ENCODE results near the gene ACVR1C. TPM values are rescaled to one million over a fixed set of nuclear protein-coding genes. Genes with fewer than 3 reads are reported as not detected.

ACVR1C gene
- total RNA-seq (1 to 10 TPM in 1 of 2 donors, under 1 TPM in 1; 0.33 to 1.1 TPM), polyA plus RNA-seq (under 1 TPM in 1 of 2 donors, not detected in 1; 0.03 TPM)
- long read RNA-seq, donor 1 = 0 reads
- long read RNA-seq, donor 2 = 0 reads

GRCh38 chr2:157628477-157629415 is at the start of gene ACVR1C:
TSS of gene ACVR1C (minus strand) at chr2:157628864. CDS start at chr2:157628644, 220 bp downstream.
- WGBS, 2 donors = 1 to 2% methylated on average over 52 to 79 of the region's 79 CpGs
- intact Hi-C loops (cut with DNase I) = no loop called here
- H3K9me3 ChIP-seq (ENCODE audit: control insufficient read depth, low read length) = no peaks in the 10 kb centered on the region
- no peaks in the 10 kb centered on the region for H3K27me3 ChIP-seq (ENCODE audit: control insufficient read depth in 1 of 2, insufficient read depth in 2 of 2, low read length in 1 of 2)
- H3K4me3 ChIP-seq (ENCODE audit: low read length in 2 of 2) = peak within 1 kb of the TSS; percentile 37 to 63
- no peaks in the 10 kb centered on the region for H3K4me1 ChIP-seq (ENCODE audit: control insufficient read depth in 1 of 2, insufficient read depth in 2 of 2, low read length in 2 of 2)
- DNase-seq = peak; percentile 57 to 82
- H3K27ac ChIP-seq (ENCODE audit: low read depth in 1 of 2, low read length in 2 of 2) = no peak within 1 kb of the TSS
- no peaks in the 10 kb centered on the region for H3K36me3 ChIP-seq (ENCODE audit: control insufficient read depth in 1 of 2, insufficient read depth in 2 of 2, low read length in 1 of 2)
- ATAC-seq (ENCODE audit: low FRiP score) = peak; percentile 77

- DNase-seq = no peak
- no peak overlapping the region for H3K4me3 ChIP-seq (ENCODE audit: low read length in 2 of 2)
- H3K9me3 ChIP-seq (ENCODE audit: control insufficient read depth, low read length) = no peaks in the 10 kb centered on the region
- ATAC-seq (ENCODE audit: low FRiP score) = no peak
- intact Hi-C loops (cut with DNase I) = no loop called here
- no peak overlapping the region for H3K27ac ChIP-seq (ENCODE audit: low read depth in 1 of 2, low read length in 2 of 2)
- no peaks in the 10 kb centered on the region for H3K27me3 ChIP-seq (ENCODE audit: control insufficient read depth in 1 of 2, insufficient read depth in 2 of 2, low read length in 1 of 2)
- H3K36me3 ChIP-seq (ENCODE audit: control insufficient read depth in 1 of 2, insufficient read depth in 2 of 2, low read length in 1 of 2) = no peaks in the 10 kb centered on the region
- H3K4me1 ChIP-seq (ENCODE audit: control insufficient read depth in 1 of 2, insufficient read depth in 2 of 2, low read length in 2 of 2) = no peaks in the 10 kb centered on the region
Observed at GRCh38 chr2:157677941-157678340, 49.3 kb upstream of the ACVR1C start.

GRCh38 chr2:157672129-157672528 is 43.5 kb upstream of the ACVR1C start:
- H3K27me3 ChIP-seq (ENCODE audit: control insufficient read depth in 1 of 2, insufficient read depth in 2 of 2, low read length in 1 of 2) = no peaks in the 10 kb centered on the region
- H3K36me3 ChIP-seq (ENCODE audit: control insufficient read depth in 1 of 2, insufficient read depth in 2 of 2, low read length in 1 of 2) = no peaks in the 10 kb centered on the region
- H3K4me3 ChIP-seq (ENCODE audit: low read length in 2 of 2) = no peak overlapping the region
- H3K4me1 ChIP-seq (ENCODE audit: control insufficient read depth in 1 of 2, insufficient read depth in 2 of 2, low read length in 2 of 2) = no peaks in the 10 kb centered on the region
- ATAC-seq (ENCODE audit: low FRiP score) (no peak), DNase-seq (no peak)
- 91 to 94% methylated on average over 10 of the region's 10 CpGs for WGBS, 2 donors
- no peaks in the 10 kb centered on the region for H3K9me3 ChIP-seq (ENCODE audit: control insufficient read depth, low read length)
- H3K27ac ChIP-seq (ENCODE audit: low read depth in 1 of 2, low read length in 2 of 2) = no peak overlapping the region
- intact Hi-C loops (cut with DNase I) = no loop called here

- Histone ChIP-seq H3K27ac (ENCODE audit: low read depth in 1 of 2, low read length in 2 of 2) (no peak overlapping the region), H3K27me3 (ENCODE audit: control insufficient read depth in 1 of 2, insufficient read depth in 2 of 2, low read length in 1 of 2) (no peaks in the 10 kb centered on the region), H3K4me3 (ENCODE audit: low read length in 2 of 2) (no peak overlapping the region), H3K4me1 (ENCODE audit: control insufficient read depth in 1 of 2, insufficient read depth in 2 of 2, low read length in 2 of 2) (no peaks in the 10 kb centered on the region), H3K9me3 (ENCODE audit: control insufficient read depth, low read length) (no peaks in the 10 kb centered on the region), H3K36me3 (ENCODE audit: control insufficient read depth in 1 of 2, insufficient read depth in 2 of 2, low read length in 1 of 2) (no peaks in the 10 kb centered on the region)
- WGBS, 2 donors = 90 to 91% methylated on average over 1 of the region's 1 CpG
- intact Hi-C loops (cut with DNase I) = no loop called here
- ATAC-seq (ENCODE audit: low FRiP score) = no peak
- no peak for DNase-seq
Observed at GRCh38 chr2:157662401-157662800, 33.7 kb upstream of the ACVR1C start.

- ATAC-seq (ENCODE audit: low FRiP score) (no peak), DNase-seq (no peak)
- Histone ChIP-seq H3K9me3 (ENCODE audit: control insufficient read depth, low read length) (no peaks in the 10 kb centered on the region), H3K4me1 (ENCODE audit: control insufficient read depth in 1 of 2, insufficient read depth in 2 of 2, low read length in 2 of 2) (no peaks in the 10 kb centered on the region), H3K4me3 (ENCODE audit: low read length in 2 of 2) (no peak overlapping the region), H3K36me3 (ENCODE audit: control insufficient read depth in 1 of 2, insufficient read depth in 2 of 2, low read length in 1 of 2) (no peaks in the 10 kb centered on the region), H3K27ac (ENCODE audit: low read depth in 1 of 2, low read length in 2 of 2) (no peak overlapping the region), H3K27me3 (ENCODE audit: control insufficient read depth in 1 of 2, insufficient read depth in 2 of 2, low read length in 1 of 2) (no peaks in the 10 kb centered on the region)
- WGBS, 2 donors = 70 to 71% methylated on average over 4 of the region's 4 CpGs
- intact Hi-C loops (cut with DNase I) = no loop called here
Observed at GRCh38 chr2:157661776-157662175, 33.1 kb upstream of the ACVR1C start.

- ATAC-seq (ENCODE audit: low FRiP score) = no peak
- H3K4me1 ChIP-seq (ENCODE audit: control insufficient read depth in 1 of 2, insufficient read depth in 2 of 2, low read length in 2 of 2) = no peaks in the 10 kb centered on the region
- H3K4me3 ChIP-seq (ENCODE audit: low read length in 2 of 2) = no peak overlapping the region
- H3K27me3 ChIP-seq (ENCODE audit: control insufficient read depth in 1 of 2, insufficient read depth in 2 of 2, low read length in 1 of 2) = no peaks in the 10 kb centered on the region
- H3K36me3 ChIP-seq (ENCODE audit: control insufficient read depth in 1 of 2, insufficient read depth in 2 of 2, low read length in 1 of 2) = no peaks in the 10 kb centered on the region
- 65 to 74% methylated on average over 1 of the region's 1 CpG for WGBS, 2 donors
- no peaks in the 10 kb centered on the region for H3K9me3 ChIP-seq (ENCODE audit: control insufficient read depth, low read length)
- intact Hi-C loops (cut with DNase I) = no loop called here
- no peak for DNase-seq
- no peak overlapping the region for H3K27ac ChIP-seq (ENCODE audit: low read depth in 1 of 2, low read length in 2 of 2)
Observed at GRCh38 chr2:157657858-157658257, 29.2 kb upstream of the ACVR1C start.

GRCh38 chr2:157657101-157657500 is 28.4 kb upstream of the ACVR1C start:
- H3K4me1 ChIP-seq (ENCODE audit: control insufficient read depth in 1 of 2, insufficient read depth in 2 of 2, low read length in 2 of 2) = no peaks in the 10 kb centered on the region
- no peak overlapping the region for H3K4me3 ChIP-seq (ENCODE audit: low read length in 2 of 2)
- no peak overlapping the region for H3K27ac ChIP-seq (ENCODE audit: low read depth in 1 of 2, low read length in 2 of 2)
- H3K9me3 ChIP-seq (ENCODE audit: control insufficient read depth, low read length) = no peaks in the 10 kb centered on the region
- H3K27me3 ChIP-seq (ENCODE audit: control insufficient read depth in 1 of 2, insufficient read depth in 2 of 2, low read length in 1 of 2) = no peaks in the 10 kb centered on the region
- WGBS, 2 donors = 79 to 83% methylated on average over 4 of the region's 4 CpGs
- no peaks in the 10 kb centered on the region for H3K36me3 ChIP-seq (ENCODE audit: control insufficient read depth in 1 of 2, insufficient read depth in 2 of 2, low read length in 1 of 2)
- intact Hi-C loops (cut with DNase I) = no loop called here
- no peak for ATAC-seq (ENCODE audit: low FRiP score)
- no peak for DNase-seq

- intact Hi-C loops (cut with DNase I) = no loop called here
- Histone ChIP-seq H3K4me1 (ENCODE audit: control insufficient read depth in 1 of 2, insufficient read depth in 2 of 2, low read length in 2 of 2) (no peaks in the 10 kb centered on the region), H3K36me3 (ENCODE audit: control insufficient read depth in 1 of 2, insufficient read depth in 2 of 2, low read length in 1 of 2) (no peaks in the 10 kb centered on the region), H3K4me3 (ENCODE audit: low read length in 2 of 2) (no peak overlapping the region), H3K27ac (ENCODE audit: low read depth in 1 of 2, low read length in 2 of 2) (no peak overlapping the region), H3K9me3 (ENCODE audit: control insufficient read depth, low read length) (no peaks in the 10 kb centered on the region), H3K27me3 (ENCODE audit: control insufficient read depth in 1 of 2, insufficient read depth in 2 of 2, low read length in 1 of 2) (no peaks in the 10 kb centered on the region)
- ATAC-seq (ENCODE audit: low FRiP score) (no peak), DNase-seq (no peak)
Observed at GRCh38 chr2:157644776-157645175, 16.1 kb upstream of the ACVR1C start.

GRCh38 chr2:157631861-157632260 is 3.2 kb upstream of the ACVR1C start:
- intact Hi-C loops (cut with DNase I) = no loop called here
- no peak for ATAC-seq (ENCODE audit: low FRiP score)
- DNase-seq = no peak
- Histone ChIP-seq H3K27me3 (ENCODE audit: control insufficient read depth in 1 of 2, insufficient read depth in 2 of 2, low read length in 1 of 2) (no peaks in the 10 kb centered on the region), H3K4me3 (ENCODE audit: low read length in 2 of 2) (no peak overlapping the region), H3K4me1 (ENCODE audit: control insufficient read depth in 1 of 2, insufficient read depth in 2 of 2, low read length in 2 of 2) (no peaks in the 10 kb centered on the region), H3K36me3 (ENCODE audit: control insufficient read depth in 1 of 2, insufficient read depth in 2 of 2, low read length in 1 of 2) (no peaks in the 10 kb centered on the region), H3K27ac (ENCODE audit: low read depth in 1 of 2, low read length in 2 of 2) (no peak overlapping the region), H3K9me3 (ENCODE audit: control insufficient read depth, low read length) (no peaks in the 10 kb centered on the region)
- WGBS, 2 donors = 65 to 70% methylated on average over 2 of the region's 2 CpGs
